Measurements from ENCODE around the gene SAFB.

The SAFB gene

DNA sequence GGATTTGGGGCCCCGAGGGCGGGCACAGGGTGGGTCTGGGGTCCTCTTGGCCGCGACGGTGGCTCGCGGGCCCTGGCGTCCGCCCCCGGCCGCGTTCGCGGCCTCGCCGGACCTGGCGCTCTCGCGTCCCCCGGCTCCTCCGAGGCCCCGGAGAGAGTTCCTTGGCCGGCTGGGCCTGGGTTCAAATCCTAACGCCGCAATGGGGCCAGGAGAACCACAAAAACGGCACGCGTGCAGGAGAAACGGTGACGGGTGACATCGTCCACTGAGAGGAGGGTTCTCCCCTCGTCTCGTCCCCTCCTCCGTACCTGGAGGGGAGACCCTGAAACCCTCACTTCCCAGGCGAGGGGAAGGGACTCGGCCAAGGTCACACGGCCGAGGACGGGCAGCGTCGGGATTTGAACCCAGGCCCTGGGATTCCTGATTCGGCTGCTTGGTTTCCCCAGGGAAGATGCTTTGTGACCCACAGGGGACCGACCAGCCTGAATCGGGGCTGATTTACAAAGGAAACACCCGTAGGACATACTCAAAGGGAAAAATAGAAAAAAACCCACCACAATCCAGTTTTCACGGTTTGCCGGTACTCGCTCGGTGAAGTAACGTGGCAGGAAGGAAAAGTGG is 624 bp downstream of the SAFB start:
- in situ Hi-C loops (cut with HindIII; ENCODE audit: low sequenced_read_pairs) = no loop called here

DNA sequence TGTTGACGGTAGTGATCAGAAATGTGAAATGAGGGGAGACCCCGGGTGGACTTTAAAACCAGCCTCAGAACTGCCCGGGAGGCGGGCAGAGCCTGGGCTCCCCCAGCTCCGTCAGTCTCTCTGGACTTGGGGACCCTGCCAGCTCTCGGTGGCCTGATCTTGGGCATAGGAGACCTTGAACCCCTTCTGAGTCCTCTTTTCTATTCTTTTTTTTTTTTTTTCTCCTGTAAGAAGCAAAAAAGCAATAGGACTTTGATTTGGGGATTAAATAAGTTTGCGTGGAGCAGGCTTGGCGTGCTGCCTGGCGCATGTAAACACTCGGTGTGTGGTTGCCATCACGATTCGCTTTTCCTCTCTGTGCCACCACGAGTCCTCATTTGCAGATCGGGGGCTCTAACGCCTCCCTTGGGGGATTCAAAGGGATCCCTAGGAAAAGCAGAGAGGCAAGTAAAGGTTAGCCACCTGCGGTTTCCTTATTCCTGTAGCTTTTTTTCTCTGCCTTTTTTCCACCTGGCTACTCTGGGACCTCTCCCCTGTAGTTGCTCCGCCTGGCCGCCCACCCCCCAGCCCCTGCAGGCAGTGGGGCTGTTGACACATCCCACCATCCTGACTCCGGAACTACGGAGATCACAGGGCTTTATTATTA is 1.3 kb downstream of the SAFB start:
- in situ Hi-C loops (cut with HindIII; ENCODE audit: low sequenced_read_pairs) = no loop called here

DNA sequence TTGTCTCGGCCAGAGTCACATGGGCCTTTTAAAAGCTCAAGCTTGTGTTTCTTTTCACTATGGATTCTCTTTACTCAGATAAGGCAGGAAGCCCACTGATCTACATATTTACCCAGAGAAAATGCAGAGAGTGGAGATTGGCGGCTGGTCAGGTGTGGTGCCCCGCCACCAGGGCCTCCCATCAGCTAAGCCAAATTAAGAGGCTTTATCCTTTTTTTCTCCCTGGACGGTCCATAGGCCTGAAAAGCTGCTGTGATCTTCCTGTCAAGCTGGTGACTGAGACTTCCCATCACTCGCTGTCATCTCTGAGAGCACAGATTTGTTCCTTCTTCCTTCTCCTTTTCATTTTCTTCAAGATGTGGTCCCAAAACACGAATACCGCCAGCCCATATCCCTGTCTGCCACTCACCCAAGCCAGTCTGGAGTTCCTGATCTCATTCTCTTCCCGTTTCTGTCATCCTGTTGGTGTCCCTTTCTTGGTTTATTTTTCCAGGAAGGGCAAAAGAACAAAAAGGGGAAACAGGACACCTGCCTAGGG is 1.9 kb downstream of the SAFB start:
- in situ Hi-C loops (cut with HindIII; ENCODE audit: low sequenced_read_pairs) = no loop called here

DNA sequence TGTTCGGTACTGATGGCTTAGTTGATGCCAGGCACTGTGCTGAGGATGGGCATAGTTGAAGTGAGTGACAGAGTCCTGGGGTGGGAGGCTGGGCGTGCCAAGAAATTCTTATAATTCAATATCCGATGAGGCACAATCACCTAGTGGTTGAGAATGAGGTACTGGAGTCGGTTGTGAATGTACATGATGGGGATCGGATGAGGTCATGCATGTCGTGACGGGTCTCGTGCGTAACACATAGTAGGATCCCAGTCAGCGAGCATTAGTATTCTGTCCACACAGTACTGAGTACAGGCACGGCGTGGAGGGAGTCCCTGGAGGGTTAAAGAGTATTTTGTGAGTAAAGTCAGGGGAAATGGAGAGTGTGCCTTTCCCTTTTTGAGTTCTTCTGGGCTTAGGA is 2.8 kb downstream of the SAFB start:
- in situ Hi-C loops (cut with HindIII; ENCODE audit: low sequenced_read_pairs) = no loop called here

DNA sequence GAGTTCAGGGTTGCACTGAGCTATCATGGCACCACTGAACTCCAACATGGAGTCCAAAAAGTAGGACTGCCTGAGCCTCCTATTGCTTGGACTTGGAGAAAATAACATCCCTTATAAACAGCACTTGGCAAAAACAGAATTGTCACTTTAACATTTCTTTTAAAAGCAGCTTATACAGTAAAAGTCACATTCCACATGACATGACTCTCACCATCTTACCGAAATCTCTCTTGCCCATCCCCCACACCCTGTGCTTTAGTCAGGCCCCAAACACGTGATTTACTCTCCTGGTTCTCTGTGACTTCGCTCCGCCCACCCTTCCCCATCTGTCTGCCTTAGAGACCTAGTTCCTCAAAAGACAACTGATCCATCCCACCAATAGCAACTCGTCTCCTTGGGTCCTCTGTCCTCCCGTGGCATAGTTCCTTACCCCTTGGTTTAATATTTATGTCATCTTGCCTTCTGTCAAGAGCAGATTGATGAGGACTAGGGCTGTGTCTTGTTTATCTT is 4.6 kb downstream of the SAFB start:
- in situ Hi-C loops (cut with HindIII; ENCODE audit: low sequenced_read_pairs) = no loop called here

DNA sequence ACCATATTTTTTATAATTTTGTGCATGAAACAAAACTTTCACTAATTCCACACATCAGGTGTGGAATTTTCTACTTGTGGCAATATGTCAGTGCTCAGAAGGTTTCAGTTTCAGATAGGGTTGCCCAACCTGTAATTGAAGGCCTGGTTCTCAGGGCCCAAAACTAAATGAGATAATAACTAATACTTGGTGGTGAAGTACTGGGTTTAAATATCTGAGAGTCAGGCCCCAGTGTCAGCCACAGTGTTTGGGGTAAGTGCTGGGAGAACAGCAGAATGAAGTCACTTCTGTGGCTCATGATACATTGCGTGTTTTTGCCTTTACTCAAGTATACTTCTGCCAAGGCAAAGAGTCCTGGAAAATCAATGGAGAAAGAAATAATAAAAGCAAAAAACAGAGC is 5.6 kb downstream of the SAFB start:
- in situ Hi-C loops (cut with HindIII; ENCODE audit: low sequenced_read_pairs) = no loop called here

DNA sequence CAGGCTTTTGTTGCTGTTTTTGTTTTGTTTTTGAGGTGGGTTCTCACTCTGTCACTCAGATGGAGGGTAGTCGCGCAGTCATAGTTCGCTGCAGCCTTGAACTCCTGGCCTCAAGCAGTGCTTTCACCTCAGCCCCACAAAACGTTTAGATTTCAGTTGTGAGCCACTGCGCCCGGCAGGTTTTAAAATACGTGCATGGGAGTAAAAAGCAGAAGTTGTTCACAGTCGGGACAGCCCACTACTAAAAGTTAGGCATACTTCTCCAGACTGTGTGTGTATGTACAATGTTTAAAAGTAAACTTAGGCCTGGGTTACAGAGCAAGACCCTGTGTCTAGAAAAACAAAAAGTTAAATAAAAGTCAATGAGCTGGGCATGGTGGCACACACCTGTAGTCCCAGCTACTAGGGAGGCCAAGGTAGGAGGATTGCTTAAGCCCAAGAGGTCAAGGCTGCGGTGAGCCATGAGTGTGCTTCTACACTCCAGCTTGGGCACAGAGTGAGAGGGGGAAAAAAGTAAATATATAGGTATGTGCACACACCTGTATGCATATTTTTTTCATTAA is 6.1 kb downstream of the SAFB start:
- in situ Hi-C loops (cut with HindIII; ENCODE audit: low sequenced_read_pairs) = no loop called here

DNA sequence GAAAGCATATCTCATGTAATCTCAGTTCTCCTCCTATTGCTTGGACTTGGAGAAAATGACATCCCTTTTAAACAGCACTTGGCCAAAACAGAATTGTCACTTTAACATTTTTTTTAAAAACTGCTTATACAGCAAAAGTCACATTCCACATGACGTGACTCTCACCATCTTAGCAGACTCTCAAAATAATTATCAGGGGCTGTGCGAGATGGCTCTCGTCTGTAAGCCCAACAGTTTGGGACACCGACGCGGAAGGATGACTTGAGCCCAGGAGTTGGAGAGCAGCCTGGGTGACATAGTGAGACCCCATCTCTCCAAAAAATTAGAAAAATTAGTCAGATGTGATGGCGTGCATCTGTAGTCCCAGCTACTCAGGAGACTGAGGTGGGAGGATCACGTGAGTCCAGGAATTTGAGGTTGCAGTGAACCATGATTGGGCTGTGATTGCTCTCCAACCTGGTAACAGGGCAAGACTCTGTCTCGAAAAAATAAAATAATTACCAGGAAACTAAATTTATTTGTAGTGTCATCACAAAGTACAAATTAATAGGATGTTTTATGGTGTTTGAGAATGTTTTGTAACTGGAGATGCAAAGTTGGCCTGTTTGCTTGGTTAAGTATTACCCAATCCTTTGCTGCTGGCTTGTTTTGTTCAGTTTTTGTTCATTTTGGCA is 8.8 kb downstream of the SAFB start:
- in situ Hi-C loops (cut with HindIII; ENCODE audit: low sequenced_read_pairs) = no loop called here

DNA sequence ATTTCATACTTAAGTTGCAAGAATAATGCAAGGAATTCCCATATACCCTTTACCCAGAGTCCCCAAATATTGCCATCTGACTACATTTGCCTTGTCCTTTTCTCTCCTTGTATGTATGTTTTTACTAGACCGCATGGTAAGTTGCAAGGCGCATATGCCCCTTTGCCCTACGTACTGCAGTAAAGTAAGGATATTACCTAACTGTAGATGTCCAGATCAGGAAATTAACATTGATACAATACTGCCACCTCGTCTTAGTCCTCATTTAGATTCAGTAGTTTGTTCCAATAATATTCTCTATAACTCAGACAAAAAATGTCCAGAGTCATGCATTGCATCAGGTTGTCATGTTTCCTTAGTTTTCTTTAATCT is 9.3 kb downstream of the SAFB start:
- in situ Hi-C loops (cut with HindIII; ENCODE audit: low sequenced_read_pairs) = no loop called here

DNA sequence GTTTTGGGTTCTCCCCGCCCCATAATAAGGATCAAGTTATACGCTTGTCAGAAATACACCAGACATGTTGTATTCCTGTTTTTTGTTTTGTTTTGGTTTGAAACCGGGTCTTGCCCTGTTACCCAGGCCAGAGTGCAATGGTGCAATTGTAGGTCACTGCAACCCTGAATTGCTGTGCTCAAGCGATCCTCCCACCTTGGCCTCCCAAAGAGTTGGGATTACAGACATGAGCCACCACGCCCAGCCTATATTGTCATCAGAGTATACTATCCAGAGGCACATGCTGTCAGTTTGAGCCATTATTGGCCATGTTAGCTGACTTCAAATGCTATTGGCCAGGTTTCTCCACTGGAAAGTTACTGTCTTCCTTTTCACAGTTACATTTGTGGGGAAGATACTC is 9.8 kb downstream of the SAFB start:
- in situ Hi-C loops (cut with HindIII; ENCODE audit: low sequenced_read_pairs) = no loop called here

DNA sequence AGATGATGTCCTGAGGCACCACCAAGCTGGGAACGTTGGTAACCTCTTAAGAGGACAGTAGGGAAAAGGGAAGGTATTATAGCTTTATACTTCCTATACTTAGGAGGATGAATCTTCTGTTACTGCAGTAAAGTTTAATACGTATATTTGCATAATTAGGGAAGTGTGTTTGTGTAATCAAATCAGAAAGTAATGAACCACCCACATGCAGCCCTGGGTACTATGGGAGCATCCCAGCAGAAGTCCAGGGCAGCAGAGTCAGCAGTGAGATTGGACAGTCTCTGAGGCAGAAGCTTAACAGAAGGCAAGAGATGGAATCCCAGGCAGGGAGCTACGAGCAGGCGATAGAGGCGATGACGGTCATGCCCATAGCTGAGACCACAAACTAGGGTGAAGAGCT is 12.5 kb downstream of the SAFB start:
- in situ Hi-C loops (cut with HindIII; ENCODE audit: low sequenced_read_pairs) = no loop called here

DNA sequence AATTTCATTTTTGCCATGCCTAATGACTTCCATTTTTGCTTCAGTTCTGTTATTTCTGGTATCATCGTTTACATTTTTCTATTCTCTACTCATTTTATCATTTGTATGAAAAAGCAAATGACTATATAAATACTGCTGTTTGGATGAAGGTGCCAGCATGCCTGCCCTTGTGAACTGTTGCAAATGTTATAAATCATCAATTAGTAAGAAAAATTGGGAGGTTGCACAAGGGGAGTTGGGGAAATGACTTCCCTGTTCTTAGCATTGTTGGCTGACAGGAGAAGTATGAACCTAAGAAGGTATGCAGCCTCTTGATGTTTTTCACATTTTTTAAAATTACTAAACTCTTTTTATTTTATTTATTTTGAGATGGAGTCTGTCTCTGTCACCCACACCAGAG is 15.1 kb downstream of the SAFB start:
- in situ Hi-C loops (cut with HindIII; ENCODE audit: low sequenced_read_pairs) = no loop called here

DNA sequence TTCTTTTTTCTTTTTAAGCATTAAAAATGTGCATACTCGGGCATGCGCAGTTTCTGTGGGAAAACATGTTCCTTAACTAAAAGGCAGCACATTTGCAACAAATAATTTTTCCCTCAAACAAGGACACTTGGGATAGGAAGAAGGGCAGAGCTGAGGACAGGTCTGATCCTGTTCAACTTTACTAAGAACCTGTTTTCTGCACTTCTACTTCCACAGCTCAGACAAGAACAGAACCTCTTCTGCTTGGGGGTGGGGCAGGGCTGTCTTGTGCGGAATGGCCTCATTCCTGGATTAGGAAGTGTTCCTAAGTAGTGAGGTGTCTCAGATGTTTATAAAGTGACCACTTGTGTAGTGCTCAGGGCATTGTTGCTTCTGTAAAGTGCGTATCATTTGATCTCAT is 18.3 kb downstream of the SAFB start:
- in situ Hi-C loops (cut with HindIII; ENCODE audit: low sequenced_read_pairs) = no loop called here

DNA sequence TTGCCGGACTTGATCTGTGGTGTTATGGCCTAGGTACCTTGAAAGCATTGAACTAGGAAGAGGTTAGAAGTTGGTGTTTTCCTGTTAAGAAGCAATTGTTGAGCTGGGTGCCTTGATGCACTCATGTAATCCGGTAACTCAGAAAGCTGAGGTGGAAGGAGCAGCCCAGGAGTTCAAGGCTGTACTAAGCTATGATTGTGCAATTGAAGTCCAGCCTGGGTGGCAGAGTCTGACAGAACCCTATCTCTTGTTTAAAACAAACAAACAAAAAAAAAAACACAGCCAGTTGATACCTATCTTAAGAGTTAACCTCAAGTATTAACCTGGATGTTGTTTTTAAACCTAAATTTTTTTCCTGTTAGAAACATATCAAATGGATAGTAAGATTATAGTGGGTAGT is 19.3 kb downstream of the SAFB start:
- in situ Hi-C loops (cut with HindIII; ENCODE audit: low sequenced_read_pairs) = no loop called here

DNA sequence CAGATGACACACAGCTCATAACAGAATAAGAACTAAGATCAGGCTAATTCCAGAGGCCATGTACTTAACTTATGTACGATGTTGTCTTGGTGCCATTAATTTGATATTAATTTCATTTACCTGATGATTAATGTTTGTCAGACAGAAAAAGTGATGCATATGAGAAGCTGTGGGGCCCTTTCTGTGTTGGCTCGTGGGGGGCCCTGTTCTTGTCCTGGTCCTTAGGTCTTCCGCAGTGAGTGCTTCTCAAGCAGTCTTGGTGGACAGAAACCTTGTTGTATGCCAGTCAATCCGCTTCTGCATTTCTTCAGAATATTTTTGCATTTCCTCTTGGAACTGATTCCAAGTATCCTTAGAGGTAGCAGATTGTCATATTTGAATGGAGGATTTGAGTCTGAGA is 20.2 kb downstream of the SAFB start:
- in situ Hi-C loops (cut with HindIII; ENCODE audit: low sequenced_read_pairs) = no loop called here

DNA sequence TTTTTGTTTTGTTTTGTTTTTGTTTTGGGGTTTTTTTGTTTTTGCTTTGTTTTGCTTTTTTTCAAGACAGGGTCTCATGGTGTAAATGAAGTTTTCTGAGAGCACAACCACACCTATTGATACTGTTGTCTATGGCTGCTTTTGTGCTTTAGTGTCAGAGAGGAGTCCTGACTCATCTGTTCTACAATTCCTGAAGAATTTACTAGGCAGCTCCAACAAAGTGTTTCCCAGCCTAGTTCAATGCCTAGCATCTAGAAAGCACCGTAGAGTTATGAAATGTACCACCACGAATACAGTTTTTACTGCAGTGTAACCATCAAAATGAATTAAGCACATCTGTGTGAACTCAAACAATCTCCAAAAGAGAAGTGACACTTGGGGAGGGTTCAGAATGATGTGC is 21.2 kb downstream of the SAFB start:
- in situ Hi-C loops (cut with HindIII; ENCODE audit: low sequenced_read_pairs) = no loop called here

DNA sequence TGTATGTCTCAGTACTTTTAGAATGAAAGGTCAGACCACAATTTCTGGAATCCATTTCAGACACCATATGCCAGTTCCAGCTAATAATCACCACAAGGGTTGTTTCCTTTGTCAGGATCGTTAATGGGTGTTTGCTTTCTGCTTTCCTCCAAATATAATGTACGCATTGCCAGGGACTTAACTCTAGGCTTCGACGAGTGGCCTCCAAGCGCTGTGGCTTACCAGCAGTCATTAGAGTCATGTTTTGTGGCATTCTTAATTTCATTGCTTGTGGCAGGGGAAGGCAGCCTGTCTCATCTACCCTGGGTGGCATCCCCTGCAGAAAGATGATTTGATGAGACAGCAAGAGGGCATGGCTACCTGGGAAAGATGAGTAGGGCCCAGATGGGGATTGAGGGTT is 22.5 kb downstream of the SAFB start:
- in situ Hi-C loops (cut with HindIII; ENCODE audit: low sequenced_read_pairs) = no loop called here

DNA sequence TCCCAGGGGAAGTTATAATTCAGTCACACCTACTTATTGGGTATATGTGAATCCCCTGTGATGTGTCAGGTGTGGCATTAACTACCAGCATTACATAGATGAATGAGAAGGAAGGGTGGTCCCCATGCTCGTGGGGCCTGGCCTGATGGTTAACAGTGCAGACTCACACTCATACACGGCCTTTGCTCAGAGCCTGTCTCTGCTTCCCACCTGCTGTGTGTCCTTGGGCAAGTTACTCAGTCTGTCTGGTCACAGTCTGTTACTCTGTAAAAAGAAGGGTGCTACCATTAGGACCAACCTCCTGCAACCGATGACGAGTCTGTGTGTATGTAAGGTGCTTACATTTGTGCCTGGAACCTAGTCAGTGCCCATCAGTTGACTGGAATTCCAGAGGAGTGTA is 23.8 kb downstream of the SAFB start:
- in situ Hi-C loops (cut with HindIII; ENCODE audit: low sequenced_read_pairs) = no loop called here

DNA sequence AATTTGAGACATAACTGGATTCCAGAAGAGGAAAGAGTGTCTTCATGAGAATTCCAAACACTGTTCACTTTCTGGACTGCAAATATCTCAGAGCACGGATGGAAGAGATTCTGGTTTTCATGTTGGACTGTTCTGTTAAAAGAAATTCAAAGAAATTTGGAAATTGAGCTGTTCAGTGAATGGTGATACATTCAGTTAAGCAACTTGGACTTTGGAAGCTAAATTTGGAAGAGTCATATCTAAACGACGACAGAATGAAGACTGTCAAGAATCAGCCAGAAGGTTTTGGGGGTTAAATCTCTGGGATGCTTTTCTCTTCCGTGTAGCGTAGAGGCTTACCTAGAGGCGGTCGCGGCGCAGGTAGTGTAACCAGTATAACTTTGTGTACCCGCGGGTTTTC is 25.6 kb downstream of the SAFB start:
- in situ Hi-C loops (cut with HindIII; ENCODE audit: low sequenced_read_pairs) = no loop called here

DNA sequence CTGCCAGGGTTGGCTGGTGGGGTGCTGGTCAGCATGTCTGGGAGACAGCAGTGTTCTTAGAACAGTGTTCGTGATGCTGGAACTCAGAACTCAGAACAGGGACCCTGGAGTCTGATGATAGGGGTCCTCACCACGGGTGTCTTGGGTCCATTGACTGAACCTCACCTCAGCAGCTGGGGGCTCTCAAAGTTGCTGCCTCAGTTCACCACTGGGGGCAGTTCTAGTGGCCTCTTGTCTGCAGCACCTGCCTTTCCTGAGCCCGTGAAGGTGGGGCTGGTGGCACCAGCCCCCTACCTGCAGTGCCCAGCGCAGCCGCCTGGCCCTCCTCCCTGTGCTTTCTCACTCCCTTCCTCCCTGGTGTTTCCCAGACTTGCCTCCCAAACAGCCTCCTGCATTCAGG is 28.5 kb downstream of the SAFB start:
- in situ Hi-C loops (cut with HindIII; ENCODE audit: low sequenced_read_pairs) = loop anchor here (5.0 kb wide), 1 partner anchor 49 kb away; no protein-coding TSS in a partner anchor

DNA sequence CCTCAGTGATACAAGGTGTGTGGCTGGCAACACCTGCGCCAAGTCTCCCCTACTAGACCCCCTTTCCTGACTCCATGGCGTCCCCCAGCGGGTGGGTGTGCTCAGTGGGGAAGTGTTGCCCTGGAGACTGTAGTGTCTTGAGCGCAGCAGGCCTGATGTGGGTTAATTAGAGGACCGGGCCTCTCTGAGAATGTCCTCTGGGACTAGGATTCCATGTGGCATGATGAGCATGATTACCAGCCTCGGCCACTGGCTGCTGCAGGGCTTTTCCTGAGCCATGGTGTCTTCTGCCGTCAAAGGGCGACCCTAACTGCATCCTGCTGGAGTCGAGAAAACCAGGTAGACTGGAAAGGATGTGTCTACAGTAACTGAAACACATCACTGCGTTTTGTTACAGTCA is 29.4 kb downstream of the SAFB start:
- in situ Hi-C loops (cut with HindIII; ENCODE audit: low sequenced_read_pairs) = loop anchor here (5.0 kb wide), 1 partner anchor 50 kb away; no protein-coding TSS in a partner anchor

DNA sequence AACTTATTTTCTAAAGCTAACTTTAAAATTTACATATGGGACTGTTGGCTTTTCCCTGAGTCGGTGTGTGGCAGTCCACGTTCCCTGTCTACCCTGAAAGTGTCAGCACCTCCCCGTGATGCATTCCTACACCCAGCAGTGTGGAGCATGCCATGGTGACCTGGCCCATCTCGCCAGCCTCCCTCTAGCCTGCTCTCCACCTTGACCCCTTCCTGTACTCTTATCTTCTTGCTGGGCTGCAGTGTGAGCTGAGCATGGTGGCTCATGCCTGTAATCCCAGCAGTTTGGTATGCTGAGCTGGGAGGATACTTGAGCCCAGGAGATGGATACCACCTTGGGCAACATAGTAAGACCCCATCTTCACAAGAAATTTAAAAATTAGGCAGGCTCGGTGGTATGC is 32.0 kb downstream of the SAFB start:
- in situ Hi-C loops (cut with HindIII; ENCODE audit: low sequenced_read_pairs) = loop anchor here (5.0 kb wide), 1 partner anchor 53 kb away; no protein-coding TSS in a partner anchor
